ENCODE measurements around the gene LGALS16.
"Not testable (repeated sequence)": the region's sequence is repeated elsewhere in the genome, so short reads cannot be mapped to it uniquely, and the experiment has no call there.

LGALS16 gene

DNA sequence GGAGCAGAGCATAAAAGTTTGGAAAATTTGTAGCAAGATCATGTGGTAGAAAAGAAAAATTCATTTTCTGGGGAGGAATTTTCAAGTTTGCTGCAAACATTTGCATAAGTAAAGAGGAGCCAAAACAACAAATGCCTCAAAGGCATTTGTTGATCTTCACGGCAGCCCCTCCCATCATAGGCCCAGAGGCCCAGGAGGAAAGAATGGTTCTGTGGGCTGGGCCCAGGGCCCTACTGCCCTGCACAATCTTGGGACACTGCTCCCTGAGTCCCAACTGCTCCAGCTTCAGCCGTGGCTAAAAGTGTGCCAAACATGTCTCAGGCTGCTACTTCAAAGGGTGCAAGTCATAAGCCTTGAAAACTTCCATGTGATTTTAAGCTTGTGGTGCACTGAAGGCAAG, 42.1 kb upstream of the LGALS16 start:
- TF ChIP-seq GABPA (IDR thresholded peaks at IDR 0.05; ENCODE audit: low read depth): no peak
- TF ChIP-seq, protein P1, sequence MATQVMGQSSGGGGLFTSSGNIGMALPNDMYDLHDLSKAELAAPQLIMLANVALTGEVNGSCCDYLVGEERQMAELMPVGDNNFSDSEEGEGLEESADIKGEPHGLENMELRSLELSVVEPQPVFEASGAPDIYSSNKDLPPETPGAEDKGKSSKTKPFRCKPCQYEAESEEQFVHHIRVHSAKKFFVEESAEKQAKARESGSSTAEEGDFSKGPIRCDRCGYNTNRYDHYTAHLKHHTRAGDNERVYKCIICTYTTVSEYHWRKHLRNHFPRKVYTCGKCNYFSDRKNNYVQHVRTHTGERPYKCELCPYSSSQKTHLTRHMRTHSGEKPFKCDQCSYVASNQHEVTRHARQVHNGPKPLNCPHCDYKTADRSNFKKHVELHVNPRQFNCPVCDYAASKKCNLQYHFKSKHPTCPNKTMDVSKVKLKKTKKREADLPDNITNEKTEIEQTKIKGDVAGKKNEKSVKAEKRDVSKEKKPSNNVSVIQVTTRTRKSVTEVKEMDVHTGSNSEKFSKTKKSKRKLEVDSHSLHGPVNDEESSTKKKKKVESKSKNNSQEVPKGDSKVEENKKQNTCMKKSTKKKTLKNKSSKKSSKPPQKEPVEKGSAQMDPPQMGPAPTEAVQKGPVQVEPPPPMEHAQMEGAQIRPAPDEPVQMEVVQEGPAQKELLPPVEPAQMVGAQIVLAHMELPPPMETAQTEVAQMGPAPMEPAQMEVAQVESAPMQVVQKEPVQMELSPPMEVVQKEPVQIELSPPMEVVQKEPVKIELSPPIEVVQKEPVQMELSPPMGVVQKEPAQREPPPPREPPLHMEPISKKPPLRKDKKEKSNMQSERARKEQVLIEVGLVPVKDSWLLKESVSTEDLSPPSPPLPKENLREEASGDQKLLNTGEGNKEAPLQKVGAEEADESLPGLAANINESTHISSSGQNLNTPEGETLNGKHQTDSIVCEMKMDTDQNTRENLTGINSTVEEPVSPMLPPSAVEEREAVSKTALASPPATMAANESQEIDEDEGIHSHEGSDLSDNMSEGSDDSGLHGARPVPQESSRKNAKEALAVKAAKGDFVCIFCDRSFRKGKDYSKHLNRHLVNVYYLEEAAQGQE (IDR thresholded peaks at IDR 0.05; ENCODE audit: insufficient replicate concordance, low read depth): no peak
- TF ChIP-seq, protein P2, sequence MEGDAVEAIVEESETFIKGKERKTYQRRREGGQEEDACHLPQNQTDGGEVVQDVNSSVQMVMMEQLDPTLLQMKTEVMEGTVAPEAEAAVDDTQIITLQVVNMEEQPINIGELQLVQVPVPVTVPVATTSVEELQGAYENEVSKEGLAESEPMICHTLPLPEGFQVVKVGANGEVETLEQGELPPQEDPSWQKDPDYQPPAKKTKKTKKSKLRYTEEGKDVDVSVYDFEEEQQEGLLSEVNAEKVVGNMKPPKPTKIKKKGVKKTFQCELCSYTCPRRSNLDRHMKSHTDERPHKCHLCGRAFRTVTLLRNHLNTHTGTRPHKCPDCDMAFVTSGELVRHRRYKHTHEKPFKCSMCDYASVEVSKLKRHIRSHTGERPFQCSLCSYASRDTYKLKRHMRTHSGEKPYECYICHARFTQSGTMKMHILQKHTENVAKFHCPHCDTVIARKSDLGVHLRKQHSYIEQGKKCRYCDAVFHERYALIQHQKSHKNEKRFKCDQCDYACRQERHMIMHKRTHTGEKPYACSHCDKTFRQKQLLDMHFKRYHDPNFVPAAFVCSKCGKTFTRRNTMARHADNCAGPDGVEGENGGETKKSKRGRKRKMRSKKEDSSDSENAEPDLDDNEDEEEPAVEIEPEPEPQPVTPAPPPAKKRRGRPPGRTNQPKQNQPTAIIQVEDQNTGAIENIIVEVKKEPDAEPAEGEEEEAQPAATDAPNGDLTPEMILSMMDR (IDR thresholded peaks at IDR 0.05; ENCODE audit: insufficient read depth, low read length): no peak
- no peak for TF ChIP-seq SPI1 (IDR thresholded peaks at IDR 0.05; ENCODE audit: borderline replicate concordance, low read depth)
- TF ChIP-seq POLR2AphosphoS5 (IDR thresholded peaks at IDR 0.05; ENCODE audit: low read depth): no peak
- DNase-seq (ENCODE audit: low read depth in 1 of 2, low spot score in 1 of 2): no peak
- H3K27ac ChIP-seq (replicated peaks): no peak overlapping the region
- no peaks in the 10 kb centered on the region for H3K27me3 ChIP-seq (ENCODE audit: insufficient read depth, poor library complexity, severe bottlenecking)
- H3K4me3 ChIP-seq (replicated peaks; ENCODE audit: insufficient read depth, low read length): no peak overlapping the region

DNA sequence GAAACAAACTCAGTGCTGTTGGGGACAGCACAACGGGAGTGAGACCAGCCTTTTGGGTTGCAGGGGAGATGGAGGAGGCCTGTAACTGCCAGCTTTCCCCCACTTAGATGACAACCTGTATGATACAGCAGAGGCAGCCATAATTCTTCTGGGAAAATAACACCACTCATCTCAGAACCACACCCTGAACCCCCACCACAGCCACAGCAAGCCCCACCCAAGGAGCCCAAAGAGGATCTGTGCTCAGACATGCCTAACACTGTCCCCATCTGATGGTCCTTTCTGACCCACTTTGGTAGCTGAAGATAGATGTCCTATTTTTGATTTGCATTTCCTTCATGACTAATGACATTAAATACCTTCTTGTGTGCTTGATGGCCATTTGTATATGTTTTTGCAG, 38.0 kb upstream of the LGALS16 start:
- H3K27ac ChIP-seq (replicated peaks): no peak overlapping the region
- TF ChIP-seq, protein P2 (IDR thresholded peaks at IDR 0.05; ENCODE audit: insufficient read depth, low read length): no peak
- TF ChIP-seq SPI1 (IDR thresholded peaks at IDR 0.05; ENCODE audit: borderline replicate concordance, low read depth) (no peak), POLR2AphosphoS5 (IDR thresholded peaks at IDR 0.05; ENCODE audit: low read depth) (no peak)
- H3K27me3 ChIP-seq (ENCODE audit: insufficient read depth, poor library complexity, severe bottlenecking): peaks cover 5% of the 10 kb centered on the region
- no peak overlapping the region for H3K4me3 ChIP-seq (replicated peaks; ENCODE audit: insufficient read depth, low read length)
- no peak for DNase-seq (ENCODE audit: low read depth in 1 of 2, low spot score in 1 of 2)

DNA sequence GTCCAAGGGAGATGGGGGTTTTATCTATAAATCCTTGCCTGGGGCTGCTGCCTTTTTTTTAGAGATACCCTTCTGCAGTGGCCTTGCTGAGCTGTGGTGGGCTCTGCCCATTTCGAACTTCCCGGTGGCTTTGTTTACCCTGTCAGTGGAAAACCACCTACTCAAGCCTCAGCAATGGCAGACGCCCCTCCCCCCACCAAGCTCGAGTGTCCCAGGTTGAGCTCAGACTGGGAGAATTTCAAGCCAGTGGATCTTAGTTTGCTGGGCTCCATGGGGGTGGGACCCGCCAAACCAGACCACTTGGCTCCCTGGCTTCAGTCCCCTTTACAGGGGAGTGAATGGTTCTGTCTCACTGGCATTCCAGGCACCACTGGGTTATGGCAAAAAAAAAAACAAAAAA, 31.8 kb upstream of the LGALS16 start:
- H3K27ac ChIP-seq (replicated peaks): no peak overlapping the region
- peaks cover 5% of the 10 kb centered on the region for H3K27me3 ChIP-seq (ENCODE audit: insufficient read depth, poor library complexity, severe bottlenecking)
- TF ChIP-seq GABPA (IDR thresholded peaks at IDR 0.05; ENCODE audit: low read depth): no peak
- TF ChIP-seq, protein P2 (IDR thresholded peaks at IDR 0.05; ENCODE audit: insufficient read depth, low read length): no peak
- TF ChIP-seq POLR2AphosphoS5 (IDR thresholded peaks at IDR 0.05; ENCODE audit: low read depth): no peak
- no peak for TF ChIP-seq SPI1 (IDR thresholded peaks at IDR 0.05; ENCODE audit: borderline replicate concordance, low read depth)
- TF ChIP-seq, protein P1 (IDR thresholded peaks at IDR 0.05; ENCODE audit: insufficient replicate concordance, low read depth): no peak
- H3K4me3 ChIP-seq (replicated peaks; ENCODE audit: insufficient read depth, low read length): no peak overlapping the region
- DNase-seq (ENCODE audit: low read depth in 1 of 2, low spot score in 1 of 2): no peak

DNA sequence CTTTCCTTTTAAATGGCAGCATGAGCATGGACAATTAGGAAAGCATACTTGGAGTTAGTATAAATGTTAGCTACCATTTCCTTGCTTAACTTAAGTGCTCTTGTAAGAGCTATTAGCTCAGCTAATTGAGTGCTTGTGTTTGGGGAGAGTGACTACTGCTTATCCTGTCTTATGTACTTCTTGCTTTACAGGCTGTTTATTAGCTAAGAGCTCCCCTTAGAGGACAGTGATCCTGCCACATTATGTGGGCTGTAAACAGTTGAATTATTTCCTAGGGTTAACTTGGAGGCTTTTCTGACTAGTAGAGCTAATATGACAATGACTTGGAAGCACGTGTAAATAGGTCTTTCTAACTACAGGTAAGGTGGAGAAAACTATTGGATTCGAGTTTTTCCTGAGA, 28.1 kb upstream of the LGALS16 start:
- H3K27ac ChIP-seq (replicated peaks); H3K4me3 ChIP-seq (replicated peaks; ENCODE audit: insufficient read depth, low read length); DNase-seq (ENCODE audit: low read depth in 1 of 2, low spot score in 1 of 2); H3K27me3 ChIP-seq (ENCODE audit: insufficient read depth, poor library complexity, severe bottlenecking): not testable (repeated sequence)

Data from HL-60 (cell line).